HG02623 (cell line): ENCODE results near the gene LAYN.

ENCODE experiments used
- ATAC-seq: cut with Tn5 transposase; IDR thresholded peaks from one replicate; pipeline ENCODE4 v1.9.1; 2021; ENCODE audit warnings: moderate library complexity; ENCODE audit not compliant: unreplicated experiment

LAYN gene

GRCh38 chr11:111540114-111540936, at the start of gene LAYN:
Gene LAYN, plus strand, starts transcription at chr11:111540720. Its CDS starts 124 bp downstream, at chr11:111540844.
- ATAC-seq, result no peak

DNA sequence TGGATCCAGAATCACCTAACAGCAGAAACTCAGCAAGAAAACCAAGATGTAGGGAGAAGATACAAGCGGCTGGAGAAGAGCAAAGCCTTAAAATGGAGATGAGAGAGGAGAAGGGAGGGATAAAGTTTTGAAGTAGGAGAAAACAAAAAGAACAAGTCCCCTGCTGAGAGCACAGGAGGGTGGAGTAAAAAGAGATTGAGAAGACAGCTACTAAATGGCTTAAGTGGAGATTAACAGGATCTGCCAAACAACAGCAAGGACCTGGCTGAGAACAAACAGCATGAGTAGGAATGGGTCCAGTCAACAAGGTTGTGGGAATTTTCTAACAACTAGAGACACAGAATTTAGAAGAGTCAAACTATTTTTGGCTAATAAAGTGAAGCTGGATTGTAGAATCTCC, 46.5 kb upstream of the LAYN start:
- no peak for ATAC-seq

GRCh38 chr11:111499483-111499882, 41.0 kb upstream of the LAYN start:
- ATAC-seq, result no peak

GRCh38 chr11:111500481-111500880, 40.0 kb upstream of the LAYN start:
- no peak for ATAC-seq

DNA sequence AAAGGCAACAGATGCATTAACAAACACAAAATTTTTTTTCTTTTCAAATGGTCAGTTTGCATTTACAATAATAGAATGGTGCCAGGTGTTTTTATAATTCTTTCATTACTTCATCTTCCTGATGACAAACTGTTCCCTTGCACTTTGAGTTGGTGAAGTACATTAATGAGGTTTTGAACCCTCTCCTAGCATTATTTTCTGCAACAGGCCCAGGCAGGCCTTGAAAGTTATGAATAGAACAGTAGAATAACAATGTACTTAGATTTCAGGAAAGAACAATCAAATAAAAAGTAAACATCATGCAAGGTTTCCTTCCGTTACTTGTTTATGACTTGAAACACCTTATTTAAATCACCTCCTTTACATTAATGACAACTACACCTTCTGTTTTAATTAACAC, 37.9 kb upstream of the LAYN start:
- no peak for ATAC-seq

GRCh38 chr11:111510311-111510710, 30.2 kb upstream of the LAYN start:
- no peak for ATAC-seq

DNA sequence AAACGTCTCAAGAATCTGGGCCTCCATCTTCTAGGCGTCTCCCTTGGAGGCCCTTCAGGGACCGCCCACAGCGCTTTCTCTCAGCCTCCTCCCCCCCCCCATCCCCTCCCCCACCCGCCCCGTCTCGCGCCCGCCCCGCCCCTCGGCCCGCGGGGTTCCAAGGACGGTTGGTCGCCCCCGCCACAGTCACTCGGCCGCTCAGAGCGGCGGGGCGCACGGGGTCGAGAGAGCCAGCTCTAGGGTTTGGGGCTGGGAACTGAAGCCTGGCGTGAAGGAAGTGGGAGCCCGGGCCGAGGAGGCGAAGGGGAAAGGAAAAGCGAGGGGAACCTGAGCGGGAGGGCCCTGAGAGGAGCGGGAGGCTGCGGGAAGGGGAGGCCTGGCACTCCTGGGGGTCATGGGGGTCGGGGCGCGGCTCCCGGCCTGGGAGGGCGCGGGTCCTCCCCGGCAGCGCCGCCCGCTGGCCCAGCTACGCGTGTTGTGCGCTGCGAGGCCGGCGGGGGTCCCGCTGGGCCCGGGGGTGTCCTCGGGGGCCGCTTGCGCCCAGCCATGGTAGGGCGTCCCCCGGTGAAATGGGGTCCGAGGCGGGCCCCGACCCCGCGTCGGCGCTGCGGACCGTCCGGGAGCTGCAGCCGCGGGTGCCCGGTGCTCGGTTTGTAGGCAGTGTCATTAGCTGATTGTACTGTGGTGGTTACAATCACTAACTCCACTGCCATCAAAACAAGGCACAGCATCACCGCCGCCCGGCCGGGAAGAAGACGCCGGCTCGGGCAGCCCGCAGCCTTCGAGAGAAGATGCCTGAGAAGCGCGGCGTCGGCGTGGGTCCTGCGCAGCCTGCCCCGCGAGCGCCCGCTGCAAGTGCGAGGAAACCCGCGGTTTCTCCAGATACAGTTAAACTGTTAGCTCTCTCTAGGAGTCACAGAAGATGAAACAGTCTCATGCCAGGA, 28.0 kb upstream of the LAYN start, which contains the start of gene BTG4:
TSS of gene BTG4 (minus strand) at position 91 of the 944 bp plus-strand sequence. CDS start 13,610 bp downstream, outside the sequence.
- ATAC-seq, result no peak

GRCh38 chr11:111513240-111513605, 27.3 kb upstream of the LAYN start:
- no peak for ATAC-seq

GRCh38 chr11:111514216-111515031, 26.1 kb upstream of the LAYN start, which contains the start of gene HOATZ:
Gene HOATZ, plus strand, starts transcription at chr11:111514778. Its CDS starts 7 bp downstream, at chr11:111514785.
- ATAC-seq, result no peak

GRCh38 chr11:111515591-111515990, 24.9 kb upstream of the LAYN start:
- no peak for ATAC-seq

DNA sequence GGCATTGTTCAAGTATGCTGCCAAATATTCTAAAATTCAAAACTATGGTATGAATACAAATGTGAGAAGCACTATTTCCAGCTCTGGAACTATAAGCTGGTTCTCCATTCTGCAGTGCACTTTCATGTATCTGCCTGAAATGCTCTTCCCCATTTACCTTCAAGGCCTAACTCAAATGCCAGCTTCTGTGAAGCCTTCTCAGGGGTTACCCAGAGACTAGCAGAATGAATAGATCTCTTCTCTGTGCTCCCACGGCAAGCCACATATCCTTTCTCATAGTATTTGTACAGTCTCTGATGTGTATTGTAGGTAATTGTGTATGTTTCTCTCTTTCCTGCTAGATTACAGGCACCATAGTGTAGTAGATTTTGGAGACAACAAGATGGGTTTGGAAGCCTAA, 21.9 kb upstream of the LAYN start:
- ATAC-seq, result no peak

DNA sequence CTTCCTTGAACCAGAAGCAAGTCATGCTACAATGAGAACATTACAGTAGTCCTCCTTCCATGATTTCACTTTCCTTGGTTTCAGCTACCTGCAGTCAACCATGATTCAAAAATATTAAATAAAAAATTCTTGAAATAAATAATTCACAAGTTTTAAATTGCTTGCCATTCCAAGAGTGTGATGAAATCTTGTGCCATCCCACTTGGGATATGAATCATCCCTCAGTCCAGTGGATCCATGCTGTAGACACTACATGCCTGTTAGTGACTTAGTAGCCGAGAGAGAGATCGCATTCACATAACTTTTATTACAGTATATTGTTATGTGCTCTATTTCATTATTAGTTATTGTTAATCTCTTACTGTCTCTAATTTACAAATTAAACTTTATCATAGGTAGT, 20.0 kb upstream of the LAYN start:
- no peak for ATAC-seq

- no peak for ATAC-seq
These were observed 19.4 kb upstream of the LAYN start for GRCh38 chr11:111521135-111521534.

DNA sequence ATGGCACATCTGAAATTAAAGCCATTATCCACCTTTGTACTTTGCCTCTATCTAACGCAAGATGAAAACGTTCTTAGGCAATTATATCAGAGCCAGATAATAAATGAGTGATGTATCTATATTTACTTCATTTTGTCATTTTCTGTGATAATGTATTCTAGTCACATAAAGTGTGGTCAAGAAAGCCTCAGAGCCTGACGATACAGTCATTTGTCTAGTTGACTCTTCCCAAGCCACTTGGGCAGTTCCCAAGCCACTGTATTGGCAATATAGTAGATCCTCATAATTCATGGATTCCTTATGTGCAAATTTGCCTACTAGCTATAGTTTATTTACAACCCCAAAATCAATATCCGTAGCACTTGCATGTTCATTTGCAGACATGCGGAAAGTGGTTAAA, 18.1 kb upstream of the LAYN start:
- no peak for ATAC-seq

GRCh38 chr11:111523343-111523742, 17.2 kb upstream of the LAYN start:
- ATAC-seq, result no peak

GRCh38 chr11:111524056-111524455, 16.5 kb upstream of the LAYN start:
- no peak for ATAC-seq

GRCh38 chr11:111525456-111525855, 15.1 kb upstream of the LAYN start:
- no peak for ATAC-seq

GRCh38 chr11:111526501-111526900, 14.0 kb upstream of the LAYN start:
- ATAC-seq, result no peak

GRCh38 chr11:111527279-111527678, 13.2 kb upstream of the LAYN start:
- no peak for ATAC-seq

DNA sequence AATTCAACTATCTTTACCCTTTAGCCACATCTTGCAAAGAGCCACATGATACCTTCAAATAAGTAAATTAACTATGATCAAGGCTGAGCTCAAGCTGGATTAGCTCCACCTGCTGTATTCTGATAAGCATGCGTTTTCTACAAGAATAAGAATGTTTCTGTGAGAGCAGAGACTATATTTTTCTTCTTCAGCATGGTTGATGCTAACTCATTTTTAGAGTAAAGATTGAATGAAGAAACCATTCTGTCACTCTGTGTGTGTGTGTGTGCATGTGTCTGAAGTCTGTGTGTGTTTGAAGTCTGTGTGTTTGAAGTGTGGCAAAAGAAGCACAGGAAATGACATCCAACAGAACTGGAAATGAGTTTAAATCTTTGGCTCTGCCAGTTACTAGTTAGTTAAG, 12.0 kb upstream of the LAYN start:
- ATAC-seq, result no peak

- no peak for ATAC-seq
These were observed 10.4 kb upstream of the LAYN start for GRCh38 chr11:111530091-111530490.
